Memory B cell (primary cell): ENCODE data around the gene RTP4.
A peak's percentile ranks its signal among the peaks of the same experiment; 100 is the strongest.

Source experiments
- ATAC-seq: fragments of 150-1000 bp; cut with Tn5 transposase; 2 replicates; pipeline ENCODE4 v1.10.0; 2021; ENCODE audit warnings: low read depth, mild to moderate bottlenecking, moderate library complexity
- DNase-seq, 2 donors: peaks; one replicate each; pipeline ENCODE4 v3.0.0; 2022; ENCODE audit warnings: low spot score in 2 of 2
- H3K27ac Mint-ChIP-seq: one replicate; pipeline ENCODE4 v1.8.0; 2022; ENCODE audit warnings: mild to moderate bottlenecking, moderate library complexity, mixed read lengths
- H3K27me3 Mint-ChIP-seq: one replicate; pipeline ENCODE4 v1.8.0; 2022; ENCODE audit warnings: mixed read lengths
- H3K36me3 Mint-ChIP-seq: one replicate; pipeline ENCODE4 v1.8.0; 2022; ENCODE audit warnings: mild to moderate bottlenecking, mixed read lengths
- H3K4me1 Mint-ChIP-seq: one replicate; pipeline ENCODE4 v1.8.0; 2022; ENCODE audit warnings: mixed read lengths
- H3K4me3 Mint-ChIP-seq: one replicate; pipeline ENCODE4 v1.8.0; 2022; ENCODE audit warnings: mild to moderate bottlenecking, moderate library complexity, mixed read lengths
- H3K9me3 Mint-ChIP-seq: one replicate; pipeline ENCODE4 v1.8.0; 2022; ENCODE audit warnings: mixed read lengths

RTP4 gene

GRCh38 chr3:187368251-187369088 is at the start of gene RTP4:
RTP4 (plus strand) TSS chr3:187368385; CDS start chr3:187368442, 57 bp downstream.
- peaks cover 8% of the 10 kb centered on the region for H3K4me1 Mint-ChIP-seq
- H3K9me3 Mint-ChIP-seq, result no peaks in the 10 kb centered on the region
- no peaks in the 10 kb centered on the region for H3K27me3 Mint-ChIP-seq
- DNase-seq, result peak; percentile 38 to 40
- H3K4me3 Mint-ChIP-seq, result peak within 1 kb of the TSS; percentile 97
- peak; percentile 90 for ATAC-seq
- H3K27ac Mint-ChIP-seq, result peak within 1 kb of the TSS; percentile 96
- H3K36me3 Mint-ChIP-seq, result peaks cover 22% of the 10 kb centered on the region

- Mint-ChIP-seq H3K36me3 (no peaks in the 10 kb centered on the region), H3K4me1 (peaks cover 2% of the 10 kb centered on the region), H3K27me3 (peaks cover 27% of the 10 kb centered on the region), H3K4me3 (no peak overlapping the region), H3K9me3 (no peaks in the 10 kb centered on the region), H3K27ac (no peak overlapping the region)
- ATAC-seq (no peak), DNase-seq (peak; percentile 34 to 42)
These were observed 49.2 kb upstream of the RTP4 start for GRCh38 chr3:187318819-187319616.

GRCh38 chr3:187319699-187320302 is 48.4 kb upstream of the RTP4 start:
- Mint-ChIP-seq H3K4me3 (no peak overlapping the region), H3K27me3 (peaks cover 25% of the 10 kb centered on the region), H3K36me3 (no peaks in the 10 kb centered on the region), H3K4me1 (peaks cover 2% of the 10 kb centered on the region), H3K27ac (no peak overlapping the region), H3K9me3 (no peaks in the 10 kb centered on the region)
- DNase-seq (peak; percentile 23 to 56), ATAC-seq (peak; percentile 67)

- peaks cover 23% of the 10 kb centered on the region for H3K27me3 Mint-ChIP-seq
- ATAC-seq (no peak), DNase-seq (no peak)
- no peak overlapping the region for H3K27ac Mint-ChIP-seq
- no peaks in the 10 kb centered on the region for H3K9me3 Mint-ChIP-seq
- H3K36me3 Mint-ChIP-seq, result no peaks in the 10 kb centered on the region
- H3K4me1 Mint-ChIP-seq, result peaks cover 2% of the 10 kb centered on the region
- no peak overlapping the region for H3K4me3 Mint-ChIP-seq
These were observed 46.4 kb upstream of the RTP4 start for GRCh38 chr3:187321766-187322165.

- ATAC-seq, result no peak
- Mint-ChIP-seq H3K27ac (no peak overlapping the region), H3K27me3 (peaks cover 19% of the 10 kb centered on the region), H3K4me1 (peaks cover 2% of the 10 kb centered on the region), H3K36me3 (no peaks in the 10 kb centered on the region), H3K9me3 (no peaks in the 10 kb centered on the region), H3K4me3 (no peak overlapping the region)
- DNase-seq, result no peak
These were observed 45.9 kb upstream of the RTP4 start for GRCh38 chr3:187322291-187322690.

- DNase-seq (no peak), ATAC-seq (no peak)
- Mint-ChIP-seq H3K4me3 (no peak overlapping the region), H3K36me3 (no peaks in the 10 kb centered on the region), H3K4me1 (peaks cover 2% of the 10 kb centered on the region), H3K9me3 (no peaks in the 10 kb centered on the region), H3K27me3 (peaks cover 17% of the 10 kb centered on the region), H3K27ac (no peak overlapping the region)
These were observed 45.1 kb upstream of the RTP4 start for GRCh38 chr3:187323091-187323490.

GRCh38 chr3:187325632-187326031 is 42.6 kb upstream of the RTP4 start:
- Mint-ChIP-seq H3K36me3 (no peaks in the 10 kb centered on the region), H3K4me1 (no peaks in the 10 kb centered on the region), H3K27ac (no peak overlapping the region), H3K4me3 (no peak overlapping the region), H3K27me3 (peaks cover 11% of the 10 kb centered on the region), H3K9me3 (no peaks in the 10 kb centered on the region)
- ATAC-seq (no peak), DNase-seq (no peak)

- ATAC-seq (no peak), DNase-seq (no peak)
- no peak overlapping the region for H3K27ac Mint-ChIP-seq
- H3K4me3 Mint-ChIP-seq, result no peak overlapping the region
- H3K27me3 Mint-ChIP-seq, result peaks cover 7% of the 10 kb centered on the region
- no peaks in the 10 kb centered on the region for H3K9me3 Mint-ChIP-seq
- no peaks in the 10 kb centered on the region for H3K36me3 Mint-ChIP-seq
- H3K4me1 Mint-ChIP-seq, result no peaks in the 10 kb centered on the region
These were observed 40.3 kb upstream of the RTP4 start for GRCh38 chr3:187327845-187328244.

GRCh38 chr3:187328691-187329090 is 39.5 kb upstream of the RTP4 start:
- Mint-ChIP-seq H3K4me3 (no peak overlapping the region), H3K4me1 (no peaks in the 10 kb centered on the region), H3K9me3 (no peaks in the 10 kb centered on the region), H3K36me3 (no peaks in the 10 kb centered on the region), H3K27me3 (peaks cover 4% of the 10 kb centered on the region), H3K27ac (no peak overlapping the region)
- no peak for DNase-seq
- ATAC-seq, result no peak

- ATAC-seq, result no peak
- H3K4me1 Mint-ChIP-seq, result no peaks in the 10 kb centered on the region
- H3K36me3 Mint-ChIP-seq, result no peaks in the 10 kb centered on the region
- peaks cover 11% of the 10 kb centered on the region for H3K27me3 Mint-ChIP-seq
- no peak for DNase-seq
- no peak overlapping the region for H3K27ac Mint-ChIP-seq
- H3K9me3 Mint-ChIP-seq, result no peaks in the 10 kb centered on the region
- no peak overlapping the region for H3K4me3 Mint-ChIP-seq
These were observed 33.3 kb upstream of the RTP4 start for GRCh38 chr3:187334904-187335303.

- Mint-ChIP-seq H3K4me3 (no peak overlapping the region), H3K36me3 (no peaks in the 10 kb centered on the region), H3K27me3 (peaks cover 11% of the 10 kb centered on the region), H3K9me3 (no peaks in the 10 kb centered on the region), H3K4me1 (no peaks in the 10 kb centered on the region), H3K27ac (no peak overlapping the region)
- DNase-seq (no peak), ATAC-seq (no peak)
These were observed 31.9 kb upstream of the RTP4 start for GRCh38 chr3:187336322-187336721.

GRCh38 chr3:187340578-187340977 is 27.6 kb upstream of the RTP4 start:
- H3K9me3 Mint-ChIP-seq, result no peaks in the 10 kb centered on the region
- H3K27me3 Mint-ChIP-seq, result peaks cover 10% of the 10 kb centered on the region
- ATAC-seq (no peak), DNase-seq (no peak)
- no peak overlapping the region for H3K4me3 Mint-ChIP-seq
- no peaks in the 10 kb centered on the region for H3K4me1 Mint-ChIP-seq
- no peaks in the 10 kb centered on the region for H3K36me3 Mint-ChIP-seq
- no peak overlapping the region for H3K27ac Mint-ChIP-seq

- Mint-ChIP-seq H3K9me3 (no peaks in the 10 kb centered on the region), H3K36me3 (no peaks in the 10 kb centered on the region), H3K4me3 (no peak overlapping the region), H3K4me1 (no peaks in the 10 kb centered on the region), H3K27ac (no peak overlapping the region), H3K27me3 (peaks cover 6% of the 10 kb centered on the region)
- no peak for DNase-seq
- ATAC-seq, result no peak
These were observed 25.9 kb upstream of the RTP4 start for GRCh38 chr3:187342255-187342654.

- Mint-ChIP-seq H3K4me1 (no peaks in the 10 kb centered on the region), H3K9me3 (no peaks in the 10 kb centered on the region), H3K36me3 (no peaks in the 10 kb centered on the region), H3K4me3 (no peak overlapping the region), H3K27ac (no peak overlapping the region), H3K27me3 (no peaks in the 10 kb centered on the region)
- no peak for ATAC-seq
- no peak for DNase-seq
These were observed 24.5 kb upstream of the RTP4 start for GRCh38 chr3:187343670-187344069.
